Astrocyte of the spinal cord (primary cell): ENCODE data around the gene KCNMB2.

Source experiments
- DNase-seq: peaks from one replicate; pipeline ENCODE4 v3.0.0; 2011; ENCODE audit warnings: low read depth, low spot score
- H3K4me3 ChIP-seq: 2 replicates; pipeline ENCODE4 v1.5.1; 2011; ENCODE audit warnings: low read depth, mild to moderate bottlenecking, low read length, moderate library complexity
- in situ Hi-C: cut with HindIII; loops from 2 replicates; pipeline ENCODE4 v1.10.0; 2017; ENCODE audit warnings: low sequenced_read_pairs
- TF ChIP-seq, protein P1 (sequence below): IDR thresholded peaks from 2 replicates; pipeline ENCODE4 v1.5.1; 2012; ENCODE audit warnings: low read depth, mild to moderate bottlenecking, low read length, inconsistent platforms

KCNMB2 gene

DNA sequence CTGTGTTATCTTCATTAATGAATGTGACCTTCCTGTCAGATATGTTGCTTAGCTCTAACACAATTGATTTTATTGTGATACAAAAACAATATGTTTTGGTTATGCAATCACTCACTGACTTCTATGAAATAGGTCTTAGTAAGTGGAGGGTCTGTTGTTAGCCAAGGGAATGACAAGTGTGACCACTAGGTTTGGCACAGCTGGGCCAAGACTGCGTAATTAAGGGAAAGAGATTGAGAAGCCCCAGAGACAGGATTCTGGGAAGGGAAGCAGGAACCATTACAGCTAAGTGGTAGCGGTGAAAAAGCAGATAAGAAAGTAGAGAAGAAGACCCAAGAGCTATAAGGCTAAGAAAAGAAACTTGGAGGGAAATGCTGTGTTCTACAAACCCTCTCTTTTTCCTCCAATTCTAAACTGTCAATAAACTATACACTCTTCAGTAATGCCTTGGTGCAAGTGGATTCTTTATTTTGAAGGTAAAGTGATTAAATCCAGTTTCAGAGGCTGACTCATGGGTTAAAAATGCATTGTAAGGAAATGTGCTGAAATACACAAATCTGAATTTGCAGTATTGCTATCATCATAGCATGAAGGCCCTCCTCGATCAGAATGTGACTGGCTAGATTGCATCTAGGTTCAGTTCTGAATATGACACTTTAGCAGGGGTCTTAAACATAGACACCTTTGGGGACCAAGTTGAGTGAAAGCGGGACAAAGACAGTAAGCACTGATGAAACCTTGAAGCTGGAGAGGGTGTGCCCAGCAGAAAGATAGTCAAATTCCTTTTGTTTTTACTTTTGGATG is 26.1 kb downstream of the KCNMB2 start:
- in situ Hi-C loops, result no loop called here
- no peak overlapping the region for H3K4me3 ChIP-seq
- TF ChIP-seq, protein P1, sequence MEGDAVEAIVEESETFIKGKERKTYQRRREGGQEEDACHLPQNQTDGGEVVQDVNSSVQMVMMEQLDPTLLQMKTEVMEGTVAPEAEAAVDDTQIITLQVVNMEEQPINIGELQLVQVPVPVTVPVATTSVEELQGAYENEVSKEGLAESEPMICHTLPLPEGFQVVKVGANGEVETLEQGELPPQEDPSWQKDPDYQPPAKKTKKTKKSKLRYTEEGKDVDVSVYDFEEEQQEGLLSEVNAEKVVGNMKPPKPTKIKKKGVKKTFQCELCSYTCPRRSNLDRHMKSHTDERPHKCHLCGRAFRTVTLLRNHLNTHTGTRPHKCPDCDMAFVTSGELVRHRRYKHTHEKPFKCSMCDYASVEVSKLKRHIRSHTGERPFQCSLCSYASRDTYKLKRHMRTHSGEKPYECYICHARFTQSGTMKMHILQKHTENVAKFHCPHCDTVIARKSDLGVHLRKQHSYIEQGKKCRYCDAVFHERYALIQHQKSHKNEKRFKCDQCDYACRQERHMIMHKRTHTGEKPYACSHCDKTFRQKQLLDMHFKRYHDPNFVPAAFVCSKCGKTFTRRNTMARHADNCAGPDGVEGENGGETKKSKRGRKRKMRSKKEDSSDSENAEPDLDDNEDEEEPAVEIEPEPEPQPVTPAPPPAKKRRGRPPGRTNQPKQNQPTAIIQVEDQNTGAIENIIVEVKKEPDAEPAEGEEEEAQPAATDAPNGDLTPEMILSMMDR, result no peak
- DNase-seq, result peak; percentile 53

DNA sequence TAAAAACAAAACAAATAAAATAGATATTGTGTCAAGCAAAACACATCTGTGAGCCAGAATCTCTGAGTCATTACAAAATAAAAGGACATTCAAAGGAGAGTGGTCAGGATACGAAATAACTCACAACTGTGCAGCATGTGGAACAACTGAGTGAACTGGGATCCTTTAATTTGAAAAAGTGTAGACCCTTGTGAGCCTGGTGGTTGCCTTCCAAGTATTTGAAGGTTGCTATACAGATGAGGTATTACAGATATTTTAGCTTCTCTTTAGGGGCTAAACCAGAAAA is 26.7 kb downstream of the KCNMB2 start:
- no peak for DNase-seq
- in situ Hi-C loops, result no loop called here

DNA sequence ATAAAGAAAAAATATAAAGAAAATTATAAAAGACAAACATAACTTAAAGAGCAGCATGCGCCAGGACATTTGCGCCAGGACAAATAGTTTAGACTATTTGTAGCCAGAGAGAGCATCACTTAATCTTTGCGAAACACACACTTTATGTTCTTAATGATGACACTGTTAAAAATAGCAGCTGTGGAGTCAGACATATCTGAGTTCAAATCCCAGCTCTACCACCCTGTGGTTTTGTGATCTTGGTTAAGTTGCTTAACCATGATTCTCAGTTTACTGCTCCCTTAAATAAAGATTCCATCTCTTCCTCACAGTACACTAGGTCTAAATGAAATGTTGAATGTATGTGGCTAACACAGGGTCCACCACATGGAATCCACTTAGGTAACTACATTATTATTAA is 31.4 kb downstream of the KCNMB2 start:
- in situ Hi-C loops, result no loop called here
- DNase-seq, result no peak
- H3K4me3 ChIP-seq, result no peak overlapping the region
- TF ChIP-seq, protein P1, result no peak

More for the DNA sequence above, 26.7 kb downstream of the KCNMB2 start:
- no peak overlapping the region for H3K4me3 ChIP-seq
- TF ChIP-seq, protein P1, result no peak

DNA sequence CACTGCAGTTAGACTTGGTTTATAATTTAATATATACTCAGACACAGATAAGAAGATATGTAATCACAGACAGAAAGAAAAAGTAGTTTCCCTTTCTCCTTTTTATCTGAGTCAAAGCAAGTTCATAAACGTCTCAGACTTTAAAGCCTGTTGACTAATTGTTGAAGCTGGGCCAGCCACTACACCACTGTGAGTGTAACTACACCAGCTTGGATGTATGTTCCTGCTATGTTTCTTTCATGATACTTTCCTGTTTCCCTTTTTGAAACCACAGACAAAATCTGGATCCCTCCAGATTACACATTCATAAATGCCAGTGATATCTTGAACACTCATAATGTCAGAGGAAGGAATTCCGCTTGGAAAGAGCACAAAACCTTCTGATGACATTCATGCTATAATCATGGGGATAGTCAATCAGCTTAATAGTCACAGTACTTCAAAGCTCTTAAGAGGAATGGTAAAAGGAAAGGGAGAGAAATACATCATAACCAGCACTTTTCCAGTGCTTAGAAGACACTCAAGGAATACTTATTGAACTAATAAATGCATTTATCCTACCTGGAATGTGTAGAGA is 32.0 kb downstream of the KCNMB2 start:
- in situ Hi-C loops, result no loop called here
- H3K4me3 ChIP-seq, result no peak overlapping the region
- DNase-seq, result no peak
- TF ChIP-seq, protein P1, result no peak

DNA sequence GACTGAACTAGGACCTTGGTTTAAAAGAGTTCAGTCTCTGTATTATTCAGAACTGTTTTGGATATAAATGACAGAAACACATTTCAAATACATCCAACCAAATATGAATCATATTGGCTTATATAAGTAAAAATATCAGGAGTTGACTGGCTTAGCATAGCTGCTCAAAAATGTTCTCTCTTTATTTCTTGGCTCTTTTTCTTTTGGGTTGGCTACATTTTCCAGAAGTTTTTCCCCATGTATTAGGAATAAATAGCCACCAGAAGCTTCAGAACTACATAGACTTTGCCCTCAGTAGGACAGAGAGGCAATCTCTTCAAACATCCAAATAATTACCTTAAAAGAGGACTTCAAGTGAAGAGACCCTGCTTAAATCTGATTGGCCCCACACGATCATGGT is 32.7 kb downstream of the KCNMB2 start:
- H3K4me3 ChIP-seq, result no peak overlapping the region
- TF ChIP-seq, protein P1, result no peak
- no peak for DNase-seq
- in situ Hi-C loops, result no loop called here

GRCh38 chr3:178569826-178570225 is 33.6 kb downstream of the KCNMB2 start:
- in situ Hi-C loops, result no loop called here
- TF ChIP-seq, protein P1, result no peak
- no peak overlapping the region for H3K4me3 ChIP-seq
- no peak for DNase-seq
